Measurements from ENCODE around the gene SLC45A3.
"Not testable (repeated sequence)": the region's sequence is repeated elsewhere in the genome, so short reads cannot be mapped to it uniquely, and the experiment has no call there.

Gene SLC45A3

DNA sequence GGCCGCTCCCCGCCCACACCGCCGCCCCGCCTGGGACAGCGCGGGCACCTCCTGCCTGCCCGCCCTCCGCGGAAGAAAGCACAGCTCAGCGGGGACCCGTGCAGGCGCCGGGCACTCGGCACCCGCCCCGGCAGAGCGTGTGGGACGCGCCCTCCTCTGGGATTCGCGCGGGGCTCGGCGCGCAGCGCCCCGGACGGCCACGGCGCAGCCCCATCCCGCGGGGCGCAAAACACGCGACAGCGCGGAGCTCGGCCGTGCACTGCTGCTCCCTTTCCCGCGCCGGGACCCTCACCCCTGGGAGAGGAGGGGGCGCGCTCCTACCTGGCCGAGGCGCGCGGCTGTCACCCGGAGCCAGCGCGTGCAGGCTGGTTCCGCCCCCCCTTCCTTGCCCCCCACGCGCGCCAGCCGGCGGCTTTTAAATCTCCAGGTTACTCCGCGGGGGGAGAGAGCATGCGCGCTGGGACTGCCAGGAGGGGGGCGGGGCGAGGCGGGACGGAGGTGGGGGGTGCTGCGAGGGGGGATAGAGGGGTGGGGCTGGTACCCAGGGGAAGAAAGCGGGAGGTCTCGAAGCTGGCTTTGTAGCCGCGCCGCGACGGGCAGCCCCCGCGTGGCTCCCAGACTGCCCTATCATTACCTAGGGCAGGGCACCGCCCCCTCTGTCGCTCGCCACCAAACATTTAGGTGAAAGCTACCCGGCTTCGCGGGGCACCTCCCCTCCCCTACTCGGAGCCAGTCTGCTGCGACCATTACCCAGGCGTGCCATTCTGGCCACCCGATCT, at the start of gene SLC45A3:
Gene SLC45A3 (minus strand): TSS at position 437 of the 779 bp plus-strand sequence. CDS start 15,853 bp downstream, outside the sequence.
- DNase-seq: peak; percentile 49 to 55

- no peak for DNase-seq
Measured at GRCh38 chr1:205726619-205727125, 46.4 kb upstream of the SLC45A3 start.

- DNase-seq: no peak
Measured at GRCh38 chr1:205725514-205725913, 45.2 kb upstream of the SLC45A3 start.

GRCh38 chr1:205720740-205721139, 40.4 kb upstream of the SLC45A3 start:
- not testable (repeated sequence) for DNase-seq

DNA sequence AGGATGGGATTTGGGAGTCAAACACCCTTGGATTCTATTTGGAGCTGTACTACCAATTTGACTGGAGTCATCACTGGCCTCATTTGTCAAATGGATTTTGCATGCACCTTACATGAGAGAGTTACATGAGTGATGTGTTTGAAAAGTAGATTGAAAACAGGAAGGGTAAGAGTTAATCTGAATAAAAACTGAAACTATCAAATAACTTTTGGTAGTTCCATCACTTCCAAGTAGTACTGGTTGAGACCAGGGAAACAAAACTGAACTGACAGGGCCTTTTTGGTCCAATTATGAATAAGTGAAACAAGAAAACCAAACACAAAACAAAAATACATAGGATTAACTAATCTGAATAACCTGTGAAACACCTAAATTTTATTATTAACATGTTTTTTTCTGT, 39.5 kb upstream of the SLC45A3 start:
- DNase-seq: no peak

DNA sequence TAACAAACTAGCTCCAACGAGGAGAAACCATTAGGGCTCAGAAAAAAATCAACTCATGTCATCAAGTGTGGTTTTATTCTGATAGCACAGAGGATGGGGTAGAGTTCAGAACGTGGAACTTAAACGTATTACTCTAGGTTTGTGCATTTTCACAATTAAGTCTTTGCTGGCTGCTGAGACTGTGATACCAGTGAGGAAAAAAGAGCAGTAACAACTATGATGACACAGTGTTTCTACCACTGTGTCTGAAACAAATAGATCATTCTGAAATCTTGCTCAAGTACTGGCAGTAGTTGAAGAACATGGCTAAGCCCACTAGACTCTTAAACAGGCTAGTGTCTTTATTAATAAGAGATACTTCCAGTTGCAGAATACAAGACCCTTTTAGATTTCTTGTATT, 38.7 kb upstream of the SLC45A3 start:
- no peak for DNase-seq

DNA sequence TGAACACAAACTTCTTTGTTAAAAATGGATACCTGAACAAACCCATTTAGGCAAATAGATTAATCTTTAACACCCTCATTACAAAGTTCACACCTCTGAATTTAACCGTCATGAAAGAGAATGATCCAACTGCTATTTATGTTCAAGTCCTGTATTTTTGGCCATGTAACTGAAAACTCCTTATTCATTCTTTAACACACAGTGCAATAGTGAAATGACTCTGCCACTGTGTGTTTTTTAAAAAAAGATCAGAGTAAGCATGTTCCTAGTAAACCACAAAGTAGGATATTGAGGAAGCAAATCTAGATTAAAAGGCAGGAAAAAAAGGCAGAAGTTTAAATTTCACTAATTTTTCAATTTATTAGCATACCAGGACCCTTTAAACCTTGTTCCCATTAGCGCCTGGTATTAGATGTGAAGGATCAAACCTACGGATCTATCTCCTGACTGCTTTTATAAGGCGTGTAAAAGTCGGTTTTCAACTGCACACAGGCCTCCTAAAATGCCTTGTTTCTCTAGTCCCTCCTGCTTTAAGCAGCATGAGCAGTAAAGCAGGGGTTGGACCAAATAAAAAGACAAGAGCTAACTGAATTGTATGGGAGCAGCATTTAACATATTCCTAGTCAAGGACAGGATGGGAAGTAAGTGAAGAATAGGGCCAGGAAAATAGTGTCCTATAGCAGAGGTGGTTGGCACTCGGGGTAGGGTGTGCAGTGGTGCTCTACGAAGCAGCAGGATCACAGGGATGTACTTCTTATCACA, 36.2 kb upstream of the SLC45A3 start:
- no peak for DNase-seq

GRCh38 chr1:205715628-205716027, 35.3 kb upstream of the SLC45A3 start:
- no peak for DNase-seq

- no peak for DNase-seq
Measured at GRCh38 chr1:205714906-205715246, 34.6 kb upstream of the SLC45A3 start.

DNA sequence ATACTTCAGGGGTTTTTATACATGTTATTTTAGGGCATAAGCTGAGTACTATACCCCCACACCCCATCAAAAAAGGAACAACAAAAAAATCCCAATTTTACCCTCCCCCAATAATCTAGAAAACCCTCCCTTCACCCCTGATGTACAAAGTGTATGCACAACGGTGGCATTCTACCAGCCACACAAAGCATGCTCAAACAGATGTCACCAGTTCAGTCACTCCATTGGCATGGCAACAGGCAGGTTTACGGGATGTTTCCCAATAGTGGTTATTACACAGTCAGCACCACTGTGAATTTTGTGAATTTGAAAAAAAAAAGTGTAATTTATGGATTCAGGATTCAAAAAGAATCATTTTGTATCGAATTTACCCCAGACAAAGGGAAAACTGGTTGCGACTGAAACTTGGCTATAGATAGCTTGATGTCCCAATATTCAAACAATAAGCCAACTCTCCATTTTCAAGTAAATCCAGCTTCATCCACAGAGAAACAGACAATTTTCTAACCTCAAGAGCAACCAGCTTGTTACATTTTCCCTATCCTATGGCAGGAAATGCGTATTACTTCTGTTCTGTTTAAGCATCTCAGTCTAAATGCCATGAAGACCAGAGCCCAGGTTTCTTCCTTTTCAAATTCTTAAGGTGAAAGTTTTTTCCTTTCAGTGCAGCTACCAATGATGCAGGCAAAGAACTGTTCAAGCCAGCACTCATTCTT, 34.0 kb upstream of the SLC45A3 start:
- DNase-seq: no peak

DNA sequence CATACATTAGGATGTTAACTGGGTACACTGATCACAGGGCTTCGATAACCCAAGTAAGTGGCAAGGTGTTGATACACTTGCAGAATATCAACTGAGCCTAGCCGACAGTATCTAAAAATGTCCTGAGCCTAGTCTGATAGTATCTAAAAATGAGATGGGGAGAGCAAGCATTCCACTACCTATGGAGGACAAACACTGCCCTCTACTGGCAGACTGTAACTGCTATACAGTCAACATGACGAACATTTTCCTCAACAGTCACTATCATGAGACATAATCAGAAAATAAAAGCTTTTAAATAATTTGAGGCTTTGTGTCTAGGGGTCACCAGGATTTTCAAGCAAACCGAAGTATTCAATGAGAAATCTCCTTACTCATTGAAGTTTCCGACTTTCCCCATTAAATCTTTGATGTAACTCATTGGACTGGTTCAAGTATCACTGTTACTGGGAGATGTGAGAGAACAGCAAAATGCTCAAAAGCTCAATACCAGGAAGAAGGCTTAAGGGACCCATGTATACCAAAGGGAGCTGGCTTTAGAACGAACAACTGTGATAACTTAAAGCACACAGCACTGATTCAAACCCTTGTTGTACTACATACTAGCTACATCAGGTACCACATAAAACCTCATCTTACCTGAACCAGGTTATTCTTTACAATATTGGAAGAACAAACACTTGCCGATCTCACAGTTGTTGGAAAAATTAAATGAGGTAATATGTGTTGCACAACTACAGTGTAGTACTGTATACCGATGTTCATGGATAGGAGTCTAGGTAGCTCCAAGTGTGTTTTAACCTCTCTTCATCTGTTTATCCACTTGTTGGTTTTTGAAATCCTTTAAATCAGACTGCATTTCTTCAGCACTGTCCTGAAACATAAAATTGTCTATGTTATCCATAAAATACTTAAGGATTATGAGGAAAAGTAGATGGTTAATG, 31.1 kb upstream of the SLC45A3 start:
- peak; percentile 24 to 58 for DNase-seq

GRCh38 chr1:205710201-205711062, 30.1 kb upstream of the SLC45A3 start:
- DNase-seq: no peak

- no peak for DNase-seq
Measured at GRCh38 chr1:205709640-205710039, 29.3 kb upstream of the SLC45A3 start.

DNA sequence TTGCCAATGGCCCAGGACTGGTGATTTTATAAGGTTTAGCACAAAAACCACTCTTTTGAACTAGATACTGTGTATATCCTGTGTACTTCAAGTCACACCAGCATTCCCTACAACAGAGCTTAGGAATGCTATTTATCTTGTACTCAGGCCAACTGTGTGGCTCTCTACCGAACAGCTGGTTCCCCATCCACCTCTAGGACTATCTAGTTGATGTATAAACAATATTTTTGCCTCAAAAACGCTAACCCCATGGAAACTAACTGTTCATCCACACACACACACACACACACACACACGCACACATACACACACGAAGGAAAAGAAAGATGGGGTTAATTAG, 28.7 kb upstream of the SLC45A3 start:
- no peak for DNase-seq

DNA sequence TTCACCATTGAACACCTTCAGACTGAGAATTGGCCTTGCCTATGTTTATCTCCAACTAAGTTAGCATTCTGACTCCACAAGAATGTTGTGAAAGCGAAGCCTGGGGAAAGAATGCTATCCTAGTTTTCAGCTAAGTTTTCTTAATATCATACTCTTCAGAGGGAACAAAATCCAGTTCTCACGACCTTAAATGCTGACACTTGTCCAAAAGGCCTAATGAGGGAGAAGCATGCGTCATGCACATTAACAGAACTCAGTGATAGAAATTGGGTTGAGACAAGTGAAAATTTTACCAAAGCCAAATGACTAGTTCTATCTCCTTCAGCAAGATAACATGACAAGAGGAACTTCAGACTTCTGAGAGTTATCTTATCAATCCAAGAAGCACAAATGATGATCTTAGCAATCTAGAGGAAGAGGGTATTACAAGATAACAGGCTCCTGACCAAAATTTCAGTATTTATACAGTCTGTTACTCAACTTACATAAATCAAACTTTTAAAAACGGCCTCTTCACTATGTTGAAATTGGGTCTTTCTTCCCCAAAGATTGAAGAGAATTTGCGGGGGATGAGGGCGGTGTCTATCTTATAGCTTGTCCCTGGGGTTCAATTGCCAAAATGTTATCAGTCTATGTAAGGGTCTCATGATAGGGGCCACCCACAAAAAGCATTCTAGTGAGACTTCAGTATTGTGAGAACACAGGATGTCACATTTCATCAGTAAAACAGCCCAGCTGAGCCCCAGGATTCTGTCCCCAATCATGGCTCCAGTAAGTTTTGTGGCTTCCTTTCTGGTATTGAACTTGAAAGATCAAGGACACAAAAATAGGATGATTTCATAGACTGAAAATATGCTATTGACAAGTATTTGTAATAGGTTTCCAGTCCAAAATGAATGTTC, 26.5 kb upstream of the SLC45A3 start:
- DNase-seq: no peak

DNA sequence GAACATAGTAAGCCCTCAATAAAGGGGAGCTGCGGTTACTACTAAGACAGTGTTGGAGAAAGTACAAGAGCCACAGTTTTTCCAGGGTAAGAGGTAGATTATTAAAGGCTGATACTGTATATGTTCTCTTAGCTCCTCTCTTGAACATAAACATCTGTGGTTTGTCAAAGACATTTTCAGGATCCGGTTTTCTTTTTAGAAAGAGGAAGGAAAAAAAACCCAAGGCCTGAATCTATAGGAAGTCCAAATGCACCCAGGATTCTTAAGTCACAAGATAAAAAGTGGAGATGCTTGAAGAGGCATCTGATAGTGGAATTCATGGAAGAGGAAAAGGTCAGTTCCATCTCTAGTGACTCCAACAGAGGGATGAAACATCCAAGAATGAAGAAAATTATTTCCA, 24.6 kb upstream of the SLC45A3 start:
- no peak for DNase-seq

DNA sequence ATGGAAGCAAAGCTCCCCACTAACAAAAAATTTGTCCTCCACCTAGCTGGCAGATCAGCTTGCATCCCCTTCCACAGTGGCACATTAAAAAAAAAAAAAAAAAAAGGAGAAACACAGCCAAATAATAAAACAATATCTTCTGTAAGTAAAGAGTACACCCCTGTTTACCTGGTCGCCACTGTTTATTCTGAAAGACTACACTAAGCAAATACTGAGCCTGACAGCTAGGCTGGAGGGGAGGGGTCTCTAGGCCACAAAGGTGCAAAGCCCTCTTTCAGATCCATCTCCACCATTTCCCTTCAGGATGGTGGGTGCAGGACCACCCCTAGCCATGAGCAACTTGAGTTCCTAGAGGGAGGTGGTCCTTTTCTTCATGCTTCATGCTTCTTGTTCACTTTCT, 22.8 kb upstream of the SLC45A3 start:
- no peak for DNase-seq

DNA sequence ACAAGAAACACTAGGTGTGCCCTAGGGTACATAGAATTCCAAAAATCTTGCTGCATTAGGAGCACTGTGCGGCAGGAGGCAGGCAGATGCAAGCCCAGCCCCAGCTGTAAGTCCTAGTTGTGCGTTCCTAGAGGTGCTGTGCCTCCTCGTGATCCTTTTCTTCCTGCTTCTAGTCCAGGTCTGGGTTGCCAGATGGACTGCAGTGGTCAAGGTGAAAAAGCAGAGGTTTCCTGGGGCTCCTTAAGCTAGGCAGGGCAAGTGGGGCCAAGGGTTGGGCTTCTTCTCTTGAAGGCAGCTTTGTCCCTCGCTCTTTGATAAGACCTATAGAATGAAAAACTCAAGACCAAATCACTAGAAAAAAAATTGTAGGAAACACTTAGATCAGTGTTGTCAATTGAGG, 21.6 kb upstream of the SLC45A3 start:
- no peak for DNase-seq

GRCh38 chr1:205701420-205701819, 21.1 kb upstream of the SLC45A3 start:
- DNase-seq: no peak

GRCh38 chr1:205700865-205701401, 20.6 kb upstream of the SLC45A3 start:
- DNase-seq: no peak

All from stimulated activated CD4-positive, alpha-beta T cell treated with anti-CD3 and anti-CD28 coated beads, Interleukin-4, amount 100 ng/mL, for 4 hours (primary cell).